HG03060 (cell line): ENCODE data around the gene PRRT1B.
"Not testable (repeated sequence)": the region's sequence is repeated elsewhere in the genome, so short reads cannot be mapped to it uniquely, and the experiment has no call there.

Experiments
- ATAC-seq: cut with Tn5 transposase; IDR thresholded peaks from one replicate; pipeline ENCODE4 v1.9.1; 2021; ENCODE audit warnings: low read depth, moderate number of reproducible peaks; ENCODE audit not compliant: unreplicated experiment

The PRRT1B gene

DNA sequence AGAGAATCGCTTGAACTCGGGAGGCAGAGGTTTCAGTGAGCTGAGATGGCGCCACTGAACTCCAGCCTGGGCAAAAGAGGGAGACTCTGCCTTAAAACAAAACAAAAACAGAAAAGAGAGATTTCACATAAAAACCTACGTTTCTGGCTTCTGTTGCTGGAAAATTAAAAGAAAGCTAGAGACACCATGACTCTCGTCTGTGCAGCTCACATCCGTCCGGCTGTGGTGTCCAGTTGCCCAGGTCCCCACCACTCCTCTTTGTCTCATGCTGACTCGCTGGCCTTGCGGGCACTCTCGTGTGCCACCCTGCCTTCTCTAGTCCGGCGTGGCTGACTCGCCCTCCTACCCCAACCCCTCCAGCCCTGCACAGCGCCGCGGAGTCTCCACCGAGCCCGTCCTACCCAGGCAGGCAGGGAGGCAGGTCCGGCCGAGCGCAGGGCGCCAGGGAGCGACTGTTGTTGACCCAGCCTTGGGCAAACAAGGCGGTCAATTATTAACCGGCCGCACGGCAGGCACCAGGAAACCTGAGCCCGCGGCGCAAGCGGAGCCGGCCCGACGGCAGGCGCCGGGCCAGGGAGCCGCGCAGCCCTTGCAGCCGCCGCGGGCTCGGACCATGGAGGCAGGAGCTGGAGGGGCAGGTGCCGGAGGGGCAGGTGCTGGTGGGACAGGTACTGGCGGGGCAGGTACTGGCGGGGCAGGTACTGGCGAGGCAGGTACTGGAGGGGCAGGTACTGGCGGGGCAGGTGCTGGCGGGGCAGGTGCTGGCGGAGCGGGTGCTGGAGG lies at the start of gene PRRT1B:
TSS of gene PRRT1B (plus strand) at position 521 of the 783 bp plus-strand sequence. CDS start at position 614, 93 bp downstream.
- no peak for ATAC-seq

DNA sequence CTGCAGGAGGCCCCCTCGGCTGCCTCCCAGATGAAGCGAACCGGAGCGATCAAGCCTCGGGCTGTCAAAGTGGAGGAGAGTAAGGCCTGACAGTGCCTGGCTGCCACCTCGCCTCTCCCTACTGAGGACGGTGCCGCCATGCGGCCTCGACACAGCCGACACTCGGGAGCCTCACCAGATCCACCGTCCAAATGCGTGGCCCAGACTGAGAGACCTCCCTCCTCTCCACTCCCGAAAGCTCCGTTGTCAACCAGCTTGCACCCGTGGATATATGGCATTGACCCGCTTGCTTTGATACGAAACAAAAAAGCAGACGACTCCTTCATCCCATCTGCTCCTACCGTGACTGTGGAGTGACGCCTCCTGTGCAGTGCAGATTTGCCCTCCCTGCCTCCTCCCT lies 49.5 kb upstream of the PRRT1B start:
- no peak for ATAC-seq

DNA sequence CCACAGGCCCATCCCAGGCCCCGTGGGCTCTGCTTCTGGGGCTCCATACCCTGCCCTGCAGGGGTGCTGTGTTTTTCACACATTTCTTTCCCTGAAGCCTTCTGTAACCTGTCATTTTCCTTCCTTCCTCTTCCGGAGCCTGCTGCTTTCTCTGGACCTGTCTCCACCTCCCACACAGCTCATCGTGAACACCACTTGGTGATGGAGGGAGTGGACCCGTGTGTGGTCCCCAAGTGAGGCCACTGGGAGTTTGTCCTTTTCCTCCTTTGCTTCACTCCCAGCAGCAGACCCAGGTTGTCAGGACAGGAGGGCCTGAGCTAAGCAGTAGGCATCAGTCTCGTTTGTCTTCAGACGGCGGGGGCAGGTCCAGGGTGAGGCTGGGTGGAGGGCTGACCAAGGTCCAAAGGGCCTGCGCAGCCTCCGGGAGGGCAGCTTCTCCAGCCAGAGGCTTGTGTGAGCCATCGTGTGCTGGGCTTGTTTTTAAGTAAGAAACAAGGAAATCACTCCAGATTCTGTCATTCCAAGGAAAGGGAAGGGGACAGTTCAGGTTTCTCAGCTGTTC lies 48.4 kb upstream of the PRRT1B start:
- ATAC-seq: no peak

DNA sequence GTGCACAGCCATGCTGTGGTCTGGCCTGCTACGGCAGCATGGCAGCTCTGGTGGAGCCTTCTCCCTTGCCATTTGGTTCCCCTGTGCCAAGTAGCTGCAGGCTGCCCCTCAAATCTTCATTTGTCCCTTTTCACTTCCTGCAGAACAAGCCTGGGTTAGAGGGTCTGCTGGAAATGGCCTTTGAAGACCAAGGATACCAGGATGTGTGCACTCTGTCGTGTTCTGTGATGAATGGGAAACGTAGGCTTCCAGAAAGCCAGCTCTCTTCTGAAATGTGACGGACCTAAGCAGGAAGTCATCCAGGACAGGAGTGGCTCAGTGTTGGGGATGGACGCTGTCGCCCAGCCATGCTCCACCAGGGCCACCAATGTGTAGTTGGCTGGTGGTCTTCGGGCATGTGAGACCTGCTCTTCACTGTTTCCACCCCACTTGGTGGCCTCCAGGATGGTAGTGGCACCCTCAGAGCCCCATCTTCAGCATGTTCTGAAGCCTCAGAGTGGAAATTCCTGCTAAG lies 46.0 kb upstream of the PRRT1B start:
- ATAC-seq: no peak

DNA sequence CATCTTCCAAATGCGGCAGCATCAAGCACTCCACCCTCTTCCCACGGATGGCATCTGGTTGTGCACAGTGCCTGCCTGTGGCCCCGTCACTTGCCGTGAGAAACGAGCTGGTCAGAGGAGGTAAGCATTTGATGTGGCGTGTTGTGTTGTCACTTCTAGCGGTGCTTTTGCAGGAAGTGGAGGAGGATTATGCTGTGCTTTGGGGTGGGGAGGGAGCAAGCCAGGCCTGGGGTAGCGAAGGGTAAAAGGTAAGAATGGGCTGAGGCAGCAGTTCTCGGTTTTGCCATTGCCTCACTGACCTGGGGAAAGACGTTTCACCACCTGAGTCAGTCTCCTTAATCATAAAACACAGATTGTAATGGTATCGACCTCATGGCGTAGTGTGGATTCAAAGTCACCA lies 44.9 kb upstream of the PRRT1B start:
- no peak for ATAC-seq

DNA sequence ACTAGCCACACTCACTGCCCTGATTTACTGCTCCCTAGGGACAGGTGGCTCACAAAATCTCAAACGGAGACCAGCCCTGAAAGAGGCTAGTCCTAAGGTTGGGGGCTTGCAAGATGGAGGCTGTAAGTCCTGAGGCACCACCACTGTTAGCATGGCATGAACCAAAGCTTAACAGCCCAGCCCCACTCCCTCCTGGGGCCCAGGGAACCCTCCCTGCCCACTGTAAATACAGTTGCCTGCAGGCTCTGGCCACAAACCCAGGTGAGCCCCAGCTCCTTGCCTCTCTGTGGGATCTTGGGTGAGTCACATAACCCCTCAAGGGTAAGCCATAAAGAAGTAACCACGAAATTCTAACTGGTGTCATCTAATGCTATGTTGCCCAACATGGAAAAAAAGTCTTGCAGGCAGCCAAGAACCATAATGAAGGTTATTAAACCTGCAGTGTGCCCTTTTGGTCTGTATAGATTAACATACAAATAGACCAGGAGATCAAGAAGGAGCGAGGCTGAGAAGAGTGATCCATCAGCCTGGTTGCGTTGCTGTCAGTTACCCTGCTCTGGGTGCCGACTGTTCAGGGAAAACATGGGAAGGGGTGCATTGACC lies 44.3 kb upstream of the PRRT1B start:
- ATAC-seq: no peak

DNA sequence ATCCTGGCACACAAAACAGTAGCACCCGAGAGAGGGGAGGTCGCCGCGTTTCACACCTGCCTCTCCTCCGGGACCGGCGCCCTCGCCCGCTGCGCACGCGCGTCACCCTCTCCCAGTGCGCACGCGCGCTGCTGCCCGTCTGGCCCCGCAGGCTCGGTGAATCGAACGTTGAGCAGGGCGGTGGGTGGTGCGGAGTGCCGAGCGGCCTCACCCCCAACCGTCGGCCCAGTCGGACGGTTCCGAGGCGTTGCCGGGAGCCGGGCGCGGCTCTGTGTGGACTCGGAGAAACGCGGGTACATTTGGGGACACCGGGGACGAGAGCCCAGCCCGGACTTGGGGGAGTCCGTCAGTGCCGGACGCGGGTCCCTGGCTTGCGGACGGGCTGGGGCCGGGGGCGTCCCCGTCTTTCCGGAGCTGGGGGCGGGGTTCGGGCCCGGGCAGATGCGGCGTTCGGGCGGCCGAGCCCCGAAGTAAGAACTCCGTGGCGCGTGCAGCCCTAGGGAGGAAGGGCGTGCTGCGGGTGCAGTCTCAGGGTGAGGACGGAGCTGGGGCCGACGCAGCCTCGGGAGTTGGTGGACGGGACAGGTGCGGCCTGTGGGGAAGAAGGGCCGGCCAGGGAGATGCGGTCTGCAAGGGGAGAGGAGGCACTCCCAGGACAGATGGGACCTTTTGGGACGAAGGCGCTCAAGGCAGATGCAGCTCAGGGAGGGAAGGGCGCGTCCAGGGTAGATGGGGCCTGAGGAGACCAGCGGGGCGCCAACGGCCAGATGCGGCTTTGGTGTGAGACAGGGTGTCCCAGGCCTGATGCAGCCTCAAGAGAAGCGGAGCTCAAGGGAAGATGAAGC lies 42.3 kb upstream of the PRRT1B start, which contains the start of gene POMT1:
TSS of gene POMT1 (plus strand) at position 138 of the 845 bp plus-strand sequence. CDS start 1,301 bp downstream, outside the sequence.
- peak; percentile 58 for ATAC-seq

DNA sequence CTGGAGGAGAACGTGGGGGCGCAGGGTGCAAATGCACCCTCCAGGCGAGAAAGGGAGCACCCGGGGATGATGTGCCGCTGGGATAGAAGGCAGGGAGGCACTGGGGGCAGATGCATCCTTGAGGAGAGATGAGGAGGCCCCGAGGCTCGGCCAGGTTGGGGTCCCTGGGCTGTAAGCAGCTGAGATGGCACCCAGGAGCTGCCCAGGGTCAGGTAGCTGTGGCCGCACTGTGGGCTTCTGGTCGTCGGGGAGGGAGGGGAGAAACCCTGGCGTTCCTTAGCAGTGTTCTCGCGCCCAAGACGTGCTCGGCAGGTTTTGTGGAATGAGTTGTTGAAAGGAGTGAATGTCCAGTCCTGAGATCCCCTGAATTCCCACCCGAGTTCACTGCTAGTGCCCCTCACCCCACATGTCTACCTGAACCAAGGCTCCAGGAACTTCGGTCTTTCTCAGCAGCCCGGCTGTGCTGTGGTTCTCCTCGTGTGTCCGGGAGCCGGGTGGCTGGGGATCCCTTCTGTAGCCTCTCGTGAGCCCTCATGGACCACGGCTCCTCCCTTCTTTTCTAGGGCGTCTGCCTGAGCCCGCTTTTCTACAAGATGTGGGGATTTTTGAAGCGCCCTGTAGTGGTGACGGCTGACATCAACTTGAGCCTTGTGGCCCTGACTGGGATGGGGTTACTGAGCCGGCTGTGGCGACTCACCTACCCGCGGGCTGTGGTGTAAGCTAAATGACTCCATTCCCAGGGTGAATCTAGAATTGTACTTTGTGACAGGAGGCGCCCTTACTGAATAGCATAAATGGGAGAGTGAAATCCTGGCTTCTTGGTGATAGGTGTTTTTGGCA lies 41.5 kb upstream of the PRRT1B start:
- ATAC-seq: no peak

DNA sequence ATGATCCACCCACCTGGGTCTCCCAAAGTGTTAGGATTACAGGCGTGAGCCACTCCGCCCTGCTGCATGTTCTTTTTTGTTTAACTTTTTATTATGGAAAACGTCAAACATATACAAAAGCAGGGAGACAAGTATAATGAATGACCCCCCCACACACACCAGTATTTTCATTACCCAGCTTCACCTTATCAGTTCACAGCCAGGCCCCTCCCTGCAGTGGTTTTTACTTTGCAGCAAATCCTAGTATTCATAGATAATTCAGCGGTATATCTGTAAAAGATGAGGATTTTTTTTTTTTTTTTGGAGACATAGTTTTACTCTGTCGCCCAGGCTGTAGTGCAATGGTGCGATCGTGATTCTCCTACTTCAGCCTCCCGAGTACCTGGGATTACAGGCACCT lies 40.3 kb upstream of the PRRT1B start:
- ATAC-seq: no peak

DNA sequence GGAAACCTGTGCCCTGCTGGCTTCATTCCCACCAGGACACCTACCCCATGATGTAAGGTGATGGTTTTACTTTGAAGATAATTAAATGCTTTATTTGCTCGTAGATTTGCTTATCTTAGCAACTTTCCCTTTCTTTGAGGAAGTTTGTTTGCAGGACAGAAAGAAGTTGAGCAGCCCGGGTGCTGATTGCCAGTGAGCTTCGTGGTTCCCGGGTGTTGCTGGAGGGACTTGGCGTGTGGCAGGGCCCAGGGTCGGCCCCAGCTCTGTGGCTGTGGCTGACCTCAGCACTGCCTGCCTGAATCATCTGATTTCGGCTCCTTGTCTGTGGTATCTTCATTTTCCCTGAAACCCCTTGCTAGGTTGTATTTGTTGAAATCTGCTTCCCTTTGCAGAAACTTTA lies 33.9 kb upstream of the PRRT1B start:
- no peak for ATAC-seq

DNA sequence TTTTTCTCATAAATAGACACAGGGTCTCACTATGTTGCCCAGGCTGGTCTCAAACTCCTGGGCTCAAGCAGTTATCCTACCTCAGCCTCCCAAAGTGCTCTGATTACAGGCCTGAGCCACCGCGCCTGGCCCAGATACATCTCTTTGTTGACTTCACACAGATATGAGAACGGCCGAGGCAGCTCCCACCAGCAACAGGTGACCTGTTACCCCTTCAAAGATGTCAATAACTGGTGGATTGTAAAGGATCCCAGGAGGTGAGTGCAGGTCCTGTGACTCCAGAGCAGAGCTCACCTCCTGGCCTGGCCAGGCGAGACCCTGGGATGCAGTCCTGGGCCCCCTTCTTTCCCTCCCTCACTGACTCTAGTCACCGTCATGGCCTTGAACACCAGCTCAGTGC lies 33.4 kb upstream of the PRRT1B start:
- ATAC-seq: no peak

DNA sequence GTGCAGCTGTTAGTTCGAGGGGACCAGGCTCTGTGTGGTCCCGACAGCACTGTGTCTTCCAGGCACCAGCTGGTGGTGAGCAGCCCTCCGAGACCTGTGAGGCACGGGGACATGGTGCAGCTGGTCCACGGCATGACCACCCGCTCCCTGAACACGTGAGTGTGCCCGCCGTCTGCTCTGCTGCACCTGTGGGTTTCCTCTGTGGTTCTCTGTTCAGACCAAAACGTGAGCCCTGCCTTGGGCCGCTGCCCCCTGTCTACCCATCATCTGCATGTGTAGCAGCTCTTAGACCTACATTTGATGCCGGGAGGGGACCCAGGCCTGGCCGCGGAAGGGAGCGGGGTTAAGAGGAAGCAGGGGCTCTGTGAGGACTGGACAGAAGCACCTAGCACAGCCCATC lies 32.1 kb upstream of the PRRT1B start:
- ATAC-seq: no peak

DNA sequence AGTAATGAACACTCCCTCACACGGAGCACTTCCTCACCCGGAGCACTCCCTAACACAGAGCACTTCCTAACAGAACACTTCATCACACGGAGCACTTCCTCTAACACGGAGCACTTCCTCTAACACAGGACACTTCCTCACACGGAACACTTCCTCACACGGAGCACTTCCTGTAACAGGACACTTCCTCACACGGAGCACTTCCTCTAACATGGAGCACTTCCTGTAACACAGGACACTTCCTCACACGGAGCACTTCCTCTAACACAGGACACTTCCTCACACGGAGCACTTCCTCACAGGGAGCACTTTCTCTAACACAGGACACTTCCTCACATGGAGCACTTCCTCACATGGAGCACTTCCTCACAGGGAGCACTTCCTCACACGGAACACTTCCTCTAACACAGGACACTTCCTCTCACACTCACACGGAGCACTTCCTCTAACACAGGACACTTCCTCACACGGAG lies 29.7 kb upstream of the PRRT1B start:
- not testable (repeated sequence) for ATAC-seq

DNA sequence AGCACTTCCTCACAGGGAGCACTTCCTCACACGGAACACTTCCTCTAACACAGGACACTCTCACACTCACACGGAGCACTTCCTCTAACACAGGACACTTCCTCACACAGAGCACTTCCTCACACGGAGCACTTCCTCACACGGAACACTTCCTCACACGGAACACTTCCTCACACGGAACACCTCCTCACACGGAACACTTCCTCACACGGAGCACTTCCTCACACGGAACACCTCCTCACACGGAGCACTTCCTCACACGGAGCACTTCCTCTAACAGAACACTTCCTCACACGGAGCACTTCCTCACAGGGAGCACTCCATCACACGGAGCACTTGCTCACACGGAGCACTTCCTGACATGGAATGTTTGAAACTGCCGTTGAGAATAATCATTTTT lies 29.2 kb upstream of the PRRT1B start:
- no peak for ATAC-seq

DNA sequence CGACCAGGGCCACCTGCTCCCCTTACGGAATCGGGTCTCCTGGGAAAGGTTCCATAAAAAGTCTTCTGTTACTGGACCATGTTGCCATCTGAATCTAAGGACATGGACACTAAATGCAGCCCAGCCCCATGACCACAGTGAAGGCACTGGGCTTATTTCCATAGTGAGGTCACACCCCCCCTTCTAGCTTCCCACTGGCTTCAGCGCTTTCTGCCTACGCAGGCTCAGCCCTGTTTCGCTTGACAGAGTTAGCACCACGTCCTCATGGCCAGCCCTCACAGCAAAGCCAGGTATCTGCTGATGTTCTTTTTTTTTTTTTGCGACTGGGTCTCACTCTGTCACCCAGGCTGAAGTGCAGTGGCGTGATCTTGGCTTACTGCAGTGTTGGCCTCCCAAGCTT lies 28.4 kb upstream of the PRRT1B start:
- no peak for ATAC-seq

DNA sequence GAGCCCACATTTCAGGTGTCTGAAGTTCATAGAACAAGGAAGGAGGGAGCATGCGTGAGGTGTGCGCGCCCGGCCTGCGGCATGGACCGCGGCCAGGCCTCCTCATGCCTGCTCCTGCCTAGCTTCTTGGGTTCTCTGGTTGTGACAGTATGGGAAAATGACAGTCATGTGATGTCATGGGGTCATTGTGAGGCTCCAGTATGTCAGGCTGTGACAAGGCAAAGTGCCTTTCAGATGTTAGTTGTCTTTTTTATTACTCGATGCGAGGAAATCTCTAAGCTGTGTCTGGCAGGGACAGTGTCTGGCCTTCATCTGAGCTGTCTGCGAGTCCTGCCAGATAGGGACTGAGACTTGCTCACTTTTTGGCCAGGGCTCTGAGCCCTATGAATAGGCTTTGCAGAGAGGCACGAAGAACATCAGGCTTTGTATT lies 27.5 kb upstream of the PRRT1B start:
- no peak for ATAC-seq

DNA sequence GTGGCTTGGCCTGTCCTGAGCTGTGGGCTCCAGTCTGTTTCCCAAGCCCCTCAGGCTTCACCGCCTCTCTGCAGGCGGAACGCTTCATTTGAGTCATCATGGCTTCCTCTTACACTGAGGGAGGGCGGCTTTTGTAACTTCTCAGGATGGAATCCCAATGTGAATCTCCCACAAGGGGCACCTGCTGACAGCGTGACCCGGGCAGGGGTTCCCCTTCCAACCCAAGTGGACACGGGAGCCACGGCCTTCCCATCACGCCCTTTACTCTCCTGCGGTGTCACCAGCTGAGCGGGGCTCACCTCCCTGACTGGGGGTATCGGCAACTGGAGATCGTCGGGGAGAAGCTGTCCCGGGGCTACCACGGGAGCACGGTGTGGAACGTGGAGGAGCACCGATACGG lies 26.8 kb upstream of the PRRT1B start:
- ATAC-seq: no peak

DNA sequence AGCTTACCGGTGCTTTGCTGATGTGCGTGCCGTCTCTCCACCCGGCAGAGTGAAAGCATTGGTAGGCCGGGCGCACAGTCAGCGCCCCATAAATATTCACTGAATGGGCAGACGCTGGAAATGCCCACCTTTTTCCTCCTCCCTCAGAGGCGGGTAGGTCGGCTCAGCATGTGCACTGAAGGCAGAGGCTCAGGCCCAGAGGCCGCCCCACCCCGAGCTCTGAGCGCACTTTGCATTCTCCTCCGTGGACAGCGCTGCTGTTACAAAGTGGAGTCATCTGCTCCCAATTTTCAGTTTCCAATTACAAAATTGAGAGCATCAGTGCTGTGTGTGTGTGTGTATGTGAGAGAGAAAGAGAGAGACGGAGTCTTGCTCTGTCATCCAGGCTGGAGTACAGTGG lies 24.8 kb upstream of the PRRT1B start:
- ATAC-seq: no peak

DNA sequence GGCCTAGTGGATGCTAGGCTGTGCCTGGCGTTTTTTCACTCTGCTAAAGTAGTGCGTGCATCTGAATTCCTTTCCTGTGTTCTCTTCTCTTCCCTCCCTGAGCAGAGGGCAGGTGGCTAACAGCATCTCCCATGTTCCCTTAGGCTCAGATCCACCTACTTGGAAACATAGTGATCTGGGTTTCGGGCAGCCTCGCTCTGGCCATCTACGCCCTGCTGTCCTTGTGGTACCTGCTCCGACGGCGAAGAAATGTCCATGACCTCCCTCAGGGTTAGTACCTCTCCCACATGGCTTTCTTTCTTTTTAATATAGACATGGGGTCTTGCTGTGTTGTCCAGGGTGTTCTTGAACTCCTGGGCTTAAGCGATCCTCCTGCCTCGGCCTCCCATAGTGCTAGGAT lies 24.1 kb upstream of the PRRT1B start:
- ATAC-seq: no peak

DNA sequence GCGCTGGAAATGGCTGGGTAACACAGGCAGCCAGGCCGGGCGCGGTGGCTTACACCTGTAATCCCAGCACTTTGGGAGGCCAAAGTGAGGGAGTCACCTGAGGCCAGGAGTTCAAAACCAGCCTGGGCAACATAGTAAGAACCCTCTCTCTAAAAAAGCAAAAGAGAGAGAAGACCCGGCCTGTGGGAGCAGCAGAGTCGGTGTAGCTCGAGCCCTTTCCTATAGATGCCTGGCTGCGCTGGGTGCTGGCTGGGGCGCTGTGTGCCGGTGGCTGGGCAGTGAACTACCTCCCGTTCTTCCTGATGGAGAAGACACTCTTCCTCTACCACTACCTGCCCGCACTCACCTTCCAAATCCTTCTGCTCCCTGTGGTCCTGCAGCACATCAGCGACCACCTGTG lies 23.5 kb upstream of the PRRT1B start:
- ATAC-seq: no peak
